Mesodermal cell (in vitro differentiated cells): ENCODE data around the gene FAM50A.

ENCODE experiments used
- H3K27ac ChIP-seq: 2 replicates; pipeline ENCODE4 v1.7.0; 2013; ENCODE audit warnings: mild to moderate bottlenecking, low read depth, low read length, moderate library complexity; ENCODE audit not compliant: severe bottlenecking
- H3K36me3 ChIP-seq: 2 replicates; pipeline ENCODE4 v1.7.1; 2013; ENCODE audit warnings: mild to moderate bottlenecking, low read length, moderate library complexity; ENCODE audit not compliant: control insufficient read depth, insufficient read depth
- H3K4me1 ChIP-seq: one replicate; pipeline ENCODE4 v1.7.1; 2013; ENCODE audit warnings: mild to moderate bottlenecking, low read length; ENCODE audit not compliant: insufficient read depth, control insufficient read depth, poor library complexity, severe bottlenecking
- H3K4me3 ChIP-seq: 2 replicates; pipeline ENCODE4 v1.7.0; 2013; ENCODE audit warnings: low read length, control low read depth, mild to moderate bottlenecking; ENCODE audit not compliant: insufficient read depth, poor library complexity, severe bottlenecking; ENCODE audit errors: extremely low read depth
- H3K9me3 ChIP-seq: 2 replicates; pipeline ENCODE4 v1.7.1; 2013; ENCODE audit warnings: mild to moderate bottlenecking, low read length, moderate library complexity; ENCODE audit not compliant: control insufficient read depth
- whole genome bisulfite sequencing, 2 experiments: methylation state at CpG; one replicate each; pipeline ENCODE4 v1.1.5; 2013; ENCODE audit warnings: missing lambda C conversion rate in 2 of 2; ENCODE audit not compliant: insufficient coverage in 2 of 2; 5-methylcytosine and 5-hydroxymethylcytosine counted together

Gene FAM50A

DNA sequence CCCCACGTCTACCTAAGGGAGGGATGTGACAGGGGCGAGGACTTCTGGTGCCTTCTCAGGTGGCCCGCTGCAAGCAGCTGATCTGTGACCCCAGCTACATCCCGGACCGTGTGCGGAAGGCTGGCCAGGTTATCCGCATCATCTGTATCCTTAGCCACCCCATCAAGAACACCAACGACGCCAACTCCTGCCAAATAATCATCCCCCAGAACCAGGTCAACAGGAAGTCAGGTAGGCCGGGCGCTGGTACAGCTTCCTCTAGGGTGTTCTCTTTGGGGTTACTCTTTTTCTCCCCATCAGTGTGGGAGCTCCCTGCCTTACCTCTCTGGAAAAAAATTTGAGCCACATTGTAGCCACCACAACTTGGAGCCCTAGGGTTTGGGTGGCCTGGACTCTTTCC is 2.4 kb upstream of the FAM50A start:
- Histone ChIP-seq H3K9me3 (no peaks in the 10 kb centered on the region), H3K36me3 (peaks cover 48% of the 10 kb centered on the region), H3K4me1 (peaks cover 7% of the 10 kb centered on the region), H3K4me3 (no peak overlapping the region), H3K27ac (no peak overlapping the region)
- 93 to 100% methylated on average over 5 of the region's 11 CpGs for WGBS, 2 experiments

DNA sequence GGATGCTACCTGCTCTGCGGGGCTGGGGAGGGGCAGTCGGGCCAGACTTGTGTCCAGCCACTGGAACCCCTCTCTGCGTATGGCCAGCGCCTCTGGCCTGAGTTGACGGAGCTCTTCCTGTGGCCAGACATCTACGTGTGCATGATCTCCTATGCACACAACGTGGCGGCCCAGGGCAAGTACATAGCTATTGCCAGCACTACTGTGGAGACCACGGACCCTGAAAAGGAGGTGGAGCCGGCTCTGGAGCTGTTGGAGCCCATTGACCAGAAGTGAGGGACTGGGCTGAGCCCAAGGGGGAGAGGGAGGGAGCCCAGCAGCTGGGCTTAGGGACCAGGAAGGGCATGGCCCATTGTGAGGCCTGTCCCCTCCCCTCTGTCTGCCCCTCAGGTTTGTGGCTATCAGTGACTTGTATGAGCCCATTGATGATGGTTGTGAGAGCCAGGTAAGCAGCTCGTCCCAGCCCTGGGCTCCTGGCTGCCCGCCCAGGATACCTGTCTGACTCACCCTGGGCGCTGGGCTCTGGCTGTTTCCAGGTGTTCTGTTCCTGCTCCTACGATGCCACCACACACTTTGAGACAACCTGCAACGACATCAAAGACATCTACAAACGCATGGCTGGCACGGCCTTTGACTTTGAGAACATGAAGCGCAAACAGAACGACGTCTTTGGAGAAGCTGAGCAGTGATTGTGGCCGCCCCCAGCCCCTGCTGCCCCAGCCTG is 1.8 kb upstream of the FAM50A start:
- Histone ChIP-seq H3K4me1 (peaks cover 7% of the 10 kb centered on the region), H3K9me3 (no peaks in the 10 kb centered on the region), H3K36me3 (peaks cover 51% of the 10 kb centered on the region), H3K4me3 (no peak overlapping the region), H3K27ac (no peak overlapping the region)
- WGBS, 2 experiments, result 98 to 100% methylated on average over 9 to 19 of the region's 21 CpGs

DNA sequence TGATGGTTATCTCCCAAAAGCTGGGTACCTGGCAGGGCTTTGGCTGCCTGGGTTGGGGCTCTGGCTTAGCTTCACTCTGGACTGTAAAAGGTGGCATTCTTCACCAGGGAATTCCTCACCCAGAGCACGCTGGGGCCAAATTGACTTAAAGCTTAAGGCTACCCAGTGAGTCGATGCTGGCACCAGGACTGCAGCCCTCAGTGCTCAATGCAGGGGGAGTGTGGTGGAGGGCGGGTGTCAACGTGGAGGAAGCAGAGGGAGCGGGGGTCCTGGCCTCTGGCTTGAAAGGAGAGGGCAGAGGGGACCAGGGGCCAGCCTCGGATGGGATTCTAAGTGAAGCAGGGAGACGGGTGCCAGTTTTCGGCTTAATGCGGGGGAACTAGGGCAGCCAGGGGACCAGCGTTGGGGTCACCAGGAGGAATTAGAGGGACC is 446 bp upstream of the FAM50A start:
- peak overlapping the region; percentile 22 for H3K4me3 ChIP-seq
- H3K36me3 ChIP-seq, result peaks cover 54% of the 10 kb centered on the region
- peaks cover 5% of the 10 kb centered on the region for H3K4me1 ChIP-seq
- peak overlapping the region; percentile 67 for H3K27ac ChIP-seq
- no peaks in the 10 kb centered on the region for H3K9me3 ChIP-seq
- 14% methylated on average over 6 of the region's 10 CpGs; no CpG with 5 or more reads in 1 of the 2 experiments for WGBS, 2 experiments

DNA sequence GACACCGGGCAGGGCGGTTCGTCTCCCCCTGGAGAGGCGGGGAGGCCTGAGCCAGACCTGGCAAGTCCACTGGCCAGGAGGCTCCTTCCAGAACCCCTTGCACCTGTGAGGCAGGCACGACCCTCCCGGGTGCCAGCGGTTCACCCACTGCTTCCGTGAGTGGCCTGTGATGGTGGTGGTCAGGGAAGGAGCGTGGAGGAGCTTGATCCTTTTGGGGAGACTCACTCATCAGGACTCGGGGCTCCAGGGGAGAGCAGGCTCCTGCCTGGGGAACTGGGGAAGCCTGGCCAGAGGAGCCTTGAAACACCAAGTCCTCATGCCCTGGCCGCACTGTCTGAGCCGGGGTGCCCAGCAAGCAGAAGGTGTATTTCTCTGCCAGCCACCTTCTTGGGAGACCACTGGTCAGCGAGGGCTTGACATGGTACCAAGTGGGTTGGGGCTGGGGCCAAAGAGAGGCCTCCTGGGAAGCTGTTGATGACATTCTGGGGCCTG is 860 bp downstream of the FAM50A start:
- WGBS, 2 experiments, result 88 to 97% methylated on average over 4 to 6 of the region's 13 CpGs
- no peaks in the 10 kb centered on the region for H3K4me1 ChIP-seq
- H3K9me3 ChIP-seq, result no peaks in the 10 kb centered on the region
- H3K27ac ChIP-seq, result no peak overlapping the region
- H3K4me3 ChIP-seq, result peak overlapping the region; percentile 52
- peaks cover 57% of the 10 kb centered on the region for H3K36me3 ChIP-seq

GRCh38 chrX:154445776-154446175 is 1.8 kb downstream of the FAM50A start:
- H3K4me3 ChIP-seq, result no peak overlapping the region
- no peaks in the 10 kb centered on the region for H3K4me1 ChIP-seq
- no peak overlapping the region for H3K27ac ChIP-seq
- H3K9me3 ChIP-seq, result no peaks in the 10 kb centered on the region
- 92 to 94% methylated on average over 11 to 13 of the region's 16 CpGs for WGBS, 2 experiments
- H3K36me3 ChIP-seq, result peaks cover 53% of the 10 kb centered on the region

DNA sequence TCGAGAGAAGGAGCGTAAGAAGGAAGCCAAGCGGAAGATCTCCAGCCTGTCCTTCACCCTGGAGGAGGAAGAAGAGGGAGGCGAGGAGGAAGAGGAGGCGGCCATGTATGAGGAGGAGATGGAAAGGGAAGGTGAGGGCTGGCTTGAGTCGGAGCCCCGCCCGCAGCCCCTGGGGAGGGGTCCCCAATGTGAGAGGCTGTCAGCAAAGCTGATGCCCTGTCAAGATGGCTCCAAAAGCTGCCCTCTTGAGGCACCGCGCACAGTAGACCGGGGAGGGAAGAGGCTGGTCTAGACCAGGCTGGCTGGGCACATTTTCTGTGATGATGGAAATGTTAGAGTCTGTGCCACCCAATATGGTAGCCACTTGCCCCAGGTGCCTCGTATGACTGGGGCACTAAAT is 2.5 kb downstream of the FAM50A start:
- Histone ChIP-seq H3K36me3 (peaks cover 55% of the 10 kb centered on the region), H3K4me3 (no peak overlapping the region), H3K9me3 (no peaks in the 10 kb centered on the region), H3K4me1 (no peaks in the 10 kb centered on the region), H3K27ac (no peak overlapping the region)
- WGBS, 2 experiments, result 94 to 100% methylated on average over 3 to 4 of the region's 12 CpGs

GRCh38 chrX:154448484-154448883 is 4.5 kb downstream of the FAM50A start:
- Histone ChIP-seq H3K4me1 (no peaks in the 10 kb centered on the region), H3K36me3 (peaks cover 53% of the 10 kb centered on the region), H3K9me3 (no peaks in the 10 kb centered on the region), H3K4me3 (no peak overlapping the region), H3K27ac (no peak overlapping the region)
- 96% methylated on average over 7 to 8 of the region's 14 CpGs for WGBS, 2 experiments

DNA sequence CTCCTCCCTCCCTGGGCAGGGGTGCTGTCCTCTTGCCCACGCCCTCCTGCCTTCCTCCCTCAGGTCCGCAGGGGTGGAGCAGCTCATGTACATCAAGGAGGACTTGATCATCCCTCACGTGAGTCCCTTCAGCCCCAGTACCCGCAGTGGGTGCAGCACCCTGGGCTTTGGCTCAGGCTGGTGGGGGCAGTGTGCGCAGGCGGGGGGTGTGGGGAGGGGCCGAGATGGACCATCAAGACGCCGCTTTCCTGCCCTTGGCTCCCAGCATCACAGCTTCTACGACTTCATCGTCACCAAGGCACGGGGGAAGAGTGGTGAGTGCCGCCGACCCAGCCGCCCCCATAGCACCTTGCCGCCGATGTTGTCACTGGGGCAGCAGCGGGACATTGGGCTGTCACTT is 5.7 kb downstream of the FAM50A start:
- 96% methylated on average over 8 to 10 of the region's 18 CpGs for WGBS, 2 experiments
- Histone ChIP-seq H3K27ac (no peak overlapping the region), H3K36me3 (peaks cover 53% of the 10 kb centered on the region), H3K9me3 (no peaks in the 10 kb centered on the region), H3K4me1 (no peaks in the 10 kb centered on the region), H3K4me3 (no peak overlapping the region)

DNA sequence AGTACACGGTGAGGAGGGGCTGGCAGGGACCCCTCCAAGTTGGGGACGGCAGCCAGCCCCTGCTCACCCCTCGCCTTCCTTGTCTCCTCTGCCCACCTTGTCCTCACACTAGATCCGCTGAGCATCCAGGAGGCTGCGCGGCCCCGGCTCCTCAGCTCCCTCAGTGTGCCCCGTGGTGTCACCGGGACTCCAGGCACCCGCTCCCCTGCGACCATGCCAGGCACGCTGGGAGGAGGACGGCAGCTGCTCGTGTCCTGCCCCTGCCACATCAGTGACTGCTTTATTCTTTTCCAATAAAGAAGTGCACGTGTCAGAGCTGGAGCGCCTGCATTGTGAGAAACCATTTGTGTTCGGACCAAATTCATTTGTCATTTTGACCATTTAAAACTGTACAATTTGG is 6.4 kb downstream of the FAM50A start:
- Histone ChIP-seq H3K4me3 (no peak overlapping the region), H3K4me1 (no peaks in the 10 kb centered on the region), H3K9me3 (no peaks in the 10 kb centered on the region), H3K27ac (no peak overlapping the region), H3K36me3 (peaks cover 52% of the 10 kb centered on the region)
- 94 to 98% methylated on average over 11 to 16 of the region's 17 CpGs for WGBS, 2 experiments

DNA sequence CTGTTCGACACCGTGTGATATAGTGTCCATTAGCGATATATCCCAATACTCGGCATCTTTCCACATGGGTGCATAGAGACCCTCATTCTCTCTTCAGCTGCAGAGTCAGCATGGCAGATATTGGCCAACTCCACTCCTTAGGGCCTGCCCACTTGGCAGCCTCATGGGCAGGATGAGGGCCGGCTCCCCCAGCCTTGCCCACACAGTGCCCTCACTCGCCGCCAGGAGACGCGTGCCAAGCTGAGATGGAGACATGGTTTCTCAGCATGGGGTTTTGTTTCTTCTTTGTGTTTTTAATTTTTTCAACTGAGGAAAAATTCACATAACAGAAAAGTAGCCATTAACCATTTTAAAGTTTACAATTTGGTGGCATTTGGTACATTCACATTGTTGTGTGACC is 8.9 kb downstream of the FAM50A start:
- Histone ChIP-seq H3K4me1 (no peaks in the 10 kb centered on the region), H3K9me3 (no peaks in the 10 kb centered on the region), H3K36me3 (peaks cover 36% of the 10 kb centered on the region), H3K4me3 (no peak overlapping the region), H3K27ac (no peak overlapping the region)
- WGBS, 2 experiments, result 98 to 100% methylated on average over 4 of the region's 9 CpGs

- Histone ChIP-seq H3K27ac (no peak overlapping the region), H3K4me3 (peak overlapping the region; percentile 66), H3K4me1 (no peaks in the 10 kb centered on the region), H3K36me3 (peaks cover 26% of the 10 kb centered on the region), H3K9me3 (no peaks in the 10 kb centered on the region)
- 8 to 63% methylated on average over 4 to 14 of the region's 65 CpGs for WGBS, 2 experiments
These were observed 13.7 kb downstream of the FAM50A start for GRCh38 chrX:154457491-154458115.
